H1 (cell line): ENCODE results near the gene TBCD.

Source experiments
- GTF2F1 ChIP-seq: IDR thresholded peaks from 2 replicates; pipeline ENCODE4 v1.6.1; 2012; ENCODE audit warnings: low read depth, low read length, improper control_type of control experiment, borderline replicate concordance
- TAF1 ChIP-seq: IDR thresholded peaks from 2 replicates; pipeline ENCODE4 v1.6.1; 2011; ENCODE audit warnings: mild to moderate bottlenecking, low read depth, low read length
- TF ChIP-seq, protein P1 (sequence below), 3 experiments: IDR thresholded peaks; 1 replicate in 2 of 3; 2 replicates in 1 of 3; pipeline versions ENCODE4 v1.5.1 to v1.6.1; 2011; ENCODE audit warnings: low read length in 3 of 3, mild to moderate bottlenecking in 3 of 3, inconsistent platforms in 2 of 3, low read depth in 1 of 3, moderate library complexity in 1 of 3; ENCODE audit not compliant: insufficient read depth in 1 of 3; ENCODE audit errors: control extremely low read depth in 1 of 3
- TF ChIP-seq, protein P2 (sequence below): IDR thresholded peaks from 2 replicates; pipeline ENCODE4 v1.6.1; 2012; ENCODE audit warnings: inconsistent platforms

DNA sequence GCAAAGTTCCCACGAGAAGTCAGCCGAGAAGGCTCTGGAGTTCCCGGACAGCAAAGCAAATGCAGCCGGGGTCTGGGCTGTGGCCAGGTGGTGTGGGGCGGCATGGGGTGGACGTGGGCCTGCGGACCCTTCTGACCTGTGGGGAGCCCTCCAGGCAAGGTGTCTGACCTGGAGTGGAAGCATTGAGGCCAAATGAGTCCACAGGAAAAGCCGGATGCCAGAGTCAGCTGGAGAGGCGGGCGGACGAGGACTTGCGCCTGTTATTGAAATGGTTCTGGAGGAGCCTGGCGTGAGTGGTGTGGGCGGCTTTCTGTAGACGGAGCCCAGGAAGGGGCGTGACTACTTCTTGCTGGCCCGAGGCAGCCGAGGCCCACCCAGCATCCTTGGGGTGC lies 138.5 kb downstream of the TBCD start:
- TF ChIP-seq, protein P1, sequence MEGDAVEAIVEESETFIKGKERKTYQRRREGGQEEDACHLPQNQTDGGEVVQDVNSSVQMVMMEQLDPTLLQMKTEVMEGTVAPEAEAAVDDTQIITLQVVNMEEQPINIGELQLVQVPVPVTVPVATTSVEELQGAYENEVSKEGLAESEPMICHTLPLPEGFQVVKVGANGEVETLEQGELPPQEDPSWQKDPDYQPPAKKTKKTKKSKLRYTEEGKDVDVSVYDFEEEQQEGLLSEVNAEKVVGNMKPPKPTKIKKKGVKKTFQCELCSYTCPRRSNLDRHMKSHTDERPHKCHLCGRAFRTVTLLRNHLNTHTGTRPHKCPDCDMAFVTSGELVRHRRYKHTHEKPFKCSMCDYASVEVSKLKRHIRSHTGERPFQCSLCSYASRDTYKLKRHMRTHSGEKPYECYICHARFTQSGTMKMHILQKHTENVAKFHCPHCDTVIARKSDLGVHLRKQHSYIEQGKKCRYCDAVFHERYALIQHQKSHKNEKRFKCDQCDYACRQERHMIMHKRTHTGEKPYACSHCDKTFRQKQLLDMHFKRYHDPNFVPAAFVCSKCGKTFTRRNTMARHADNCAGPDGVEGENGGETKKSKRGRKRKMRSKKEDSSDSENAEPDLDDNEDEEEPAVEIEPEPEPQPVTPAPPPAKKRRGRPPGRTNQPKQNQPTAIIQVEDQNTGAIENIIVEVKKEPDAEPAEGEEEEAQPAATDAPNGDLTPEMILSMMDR (IDR thresholded peaks at IDR 0.05; ENCODE audit: control extremely low read depth in 1 of 3, insufficient read depth in 1 of 3, low read depth in 1 of 3, low read length in 3 of 3): no peak
- TF ChIP-seq TAF1: no peak
- no peak for TF ChIP-seq GTF2F1
- TF ChIP-seq, protein P2, sequence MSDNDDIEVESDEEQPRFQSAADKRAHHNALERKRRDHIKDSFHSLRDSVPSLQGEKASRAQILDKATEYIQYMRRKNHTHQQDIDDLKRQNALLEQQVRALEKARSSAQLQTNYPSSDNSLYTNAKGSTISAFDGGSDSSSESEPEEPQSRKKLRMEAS: no peak
